Gastrocnemius medialis (tissue), 4 donors: ENCODE measurements around the gene CRPPA.

ENCODE experiments used
- CTCF ChIP-seq, 5 experiments: fragments of 450-650 bp in 3 of 5; fragments of 200-600 bp in 2 of 5; sonication (generic) in 2 of 5; IDR thresholded peaks in 4 of 5; conservative IDR thresholded peaks in 1 of 5; 1 replicate in 4 of 5; 2 replicates in 1 of 5; pipeline ENCODE4 v1.5.1; 2016 to 2019; ENCODE audit warnings: antibody characterized with exemption in 5 of 5, mild to moderate bottlenecking in 3 of 5, moderate library complexity in 3 of 5
- POLR2A ChIP-seq, 2 donors: fragments of 450-650 bp; IDR thresholded peaks; one replicate each; pipeline ENCODE4 v1.6.1; 2017; ENCODE audit warnings: antibody characterized with exemption in 2 of 2, mild to moderate bottlenecking in 2 of 2, moderate library complexity in 2 of 2

- TF ChIP-seq CTCF (IDR thresholded peaks at IDR 0.05 in 4 of 5, conservative IDR thresholded peaks at IDR 0.05 in 1 of 5) (no peak), POLR2A (IDR thresholded peaks at IDR 0.05) (no peak)
Measured at GRCh38 chr7:16399265-16399831, 22.0 kb downstream of the CRPPA start.
